PC-3 (cell line): ENCODE data around the gene RAF1.

Source experiments
- EZH2 ChIP-seq: fragments of 300-600 bp; sonication (generic); IDR thresholded peaks from one replicate; pipeline ENCODE4 v1.6.1; 2017; ENCODE audit warnings: antibody characterized with exemption, mild to moderate bottlenecking, low read length; ENCODE audit not compliant: unreplicated experiment
- EZH2phosphoT487 ChIP-seq: fragments of 300-600 bp; sonication (generic); IDR thresholded peaks from 2 replicates; pipeline ENCODE4 v1.6.1; 2018; ENCODE audit warnings: mild to moderate bottlenecking, antibody characterized with exemption, low read length, borderline replicate concordance
- TF ChIP-seq, protein P1 (sequence below): fragments of 300-600 bp; sonication (generic); conservative IDR thresholded peaks from 2 replicates; pipeline ENCODE4 v1.5.1; 2017; ENCODE audit warnings: antibody characterized with exemption, low read depth, mild to moderate bottlenecking, low read length

- no peak for TF ChIP-seq EZH2
- TF ChIP-seq, protein P1, sequence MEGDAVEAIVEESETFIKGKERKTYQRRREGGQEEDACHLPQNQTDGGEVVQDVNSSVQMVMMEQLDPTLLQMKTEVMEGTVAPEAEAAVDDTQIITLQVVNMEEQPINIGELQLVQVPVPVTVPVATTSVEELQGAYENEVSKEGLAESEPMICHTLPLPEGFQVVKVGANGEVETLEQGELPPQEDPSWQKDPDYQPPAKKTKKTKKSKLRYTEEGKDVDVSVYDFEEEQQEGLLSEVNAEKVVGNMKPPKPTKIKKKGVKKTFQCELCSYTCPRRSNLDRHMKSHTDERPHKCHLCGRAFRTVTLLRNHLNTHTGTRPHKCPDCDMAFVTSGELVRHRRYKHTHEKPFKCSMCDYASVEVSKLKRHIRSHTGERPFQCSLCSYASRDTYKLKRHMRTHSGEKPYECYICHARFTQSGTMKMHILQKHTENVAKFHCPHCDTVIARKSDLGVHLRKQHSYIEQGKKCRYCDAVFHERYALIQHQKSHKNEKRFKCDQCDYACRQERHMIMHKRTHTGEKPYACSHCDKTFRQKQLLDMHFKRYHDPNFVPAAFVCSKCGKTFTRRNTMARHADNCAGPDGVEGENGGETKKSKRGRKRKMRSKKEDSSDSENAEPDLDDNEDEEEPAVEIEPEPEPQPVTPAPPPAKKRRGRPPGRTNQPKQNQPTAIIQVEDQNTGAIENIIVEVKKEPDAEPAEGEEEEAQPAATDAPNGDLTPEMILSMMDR, result no peak
- TF ChIP-seq EZH2phosphoT487, result no peak
Measured at GRCh38 chr3:12663401-12663935, 449 bp downstream of the RAF1 start.
